Measurements from ENCODE around the gene CCDC177.

CCDC177 gene

DNA sequence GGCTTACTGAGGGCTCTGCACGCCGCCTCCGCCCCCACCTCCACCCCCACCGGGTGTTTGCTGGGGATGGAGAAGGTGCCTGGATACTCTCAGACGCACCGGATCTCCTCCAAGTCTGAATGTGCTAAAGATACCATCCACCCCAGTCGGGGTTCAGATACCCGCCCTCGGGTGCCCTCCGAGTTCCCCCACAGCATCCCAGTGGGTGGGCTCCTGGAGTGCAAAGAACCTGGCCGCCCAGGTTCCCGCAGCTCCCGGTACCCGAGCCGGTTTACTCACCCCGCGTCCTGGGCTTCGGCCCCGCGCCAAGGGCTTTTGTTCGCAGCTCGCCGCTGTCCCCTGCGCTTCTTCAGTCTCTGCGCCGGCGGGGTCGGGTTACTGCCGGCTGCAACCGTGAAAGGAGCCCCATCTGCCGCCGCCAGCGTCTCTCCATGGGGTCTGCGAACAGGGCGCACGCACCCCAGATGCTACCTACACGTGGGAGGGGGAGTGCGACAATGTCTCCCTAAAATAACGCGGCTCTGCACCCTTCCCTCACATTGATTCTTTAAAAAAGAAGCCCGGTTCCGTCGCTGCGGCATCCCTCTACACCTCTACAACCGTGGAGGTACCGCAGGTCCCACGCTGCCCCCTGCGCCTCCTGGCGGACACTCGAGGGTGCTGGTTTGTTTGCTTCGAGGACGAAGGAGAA is at the start of gene CCDC177:
Gene CCDC177 (minus strand): TSS at position 609 of the 691 bp plus-strand sequence. CDS start 1,249 bp downstream, outside the sequence.
- DNase-seq = peak; percentile 68 to 73

DNA sequence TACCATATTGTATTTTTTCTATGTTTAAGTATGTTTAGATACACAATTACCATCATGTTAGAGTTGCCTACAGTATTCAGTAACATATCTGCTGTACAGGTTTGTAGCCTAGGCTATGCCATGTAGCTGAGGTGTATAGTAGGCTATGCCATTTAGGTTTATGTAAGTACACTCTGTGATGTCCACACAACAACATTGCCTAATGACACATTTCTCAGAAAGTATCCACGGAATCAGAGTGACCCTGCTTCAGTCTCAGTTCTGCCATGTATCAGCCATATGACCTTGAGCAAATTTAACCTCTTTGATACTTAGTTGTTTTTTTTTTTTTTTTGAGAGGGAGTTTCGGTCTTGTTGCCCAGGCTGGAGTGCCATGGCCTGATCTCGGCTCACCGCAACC is 49.5 kb upstream of the CCDC177 start:
- DNase-seq = no peak

DNA sequence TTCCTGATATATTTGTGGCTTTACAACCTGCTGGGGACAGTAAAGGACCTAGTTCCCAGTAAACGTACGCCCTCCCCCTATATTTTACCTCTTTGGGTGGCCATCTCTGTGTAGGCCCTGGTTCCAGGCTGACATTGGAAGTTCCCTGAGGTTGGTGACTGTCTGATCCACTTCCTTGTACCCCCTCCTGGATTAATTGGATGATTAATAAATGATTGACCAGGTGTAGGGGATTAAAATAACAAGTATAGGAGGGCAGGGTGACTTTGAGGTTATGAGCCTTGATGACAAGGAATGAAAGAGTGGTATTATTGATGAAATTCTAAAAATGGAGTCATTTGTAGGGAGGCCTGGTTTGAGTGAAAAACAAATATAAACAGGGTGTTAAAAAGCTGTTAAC is 46.3 kb upstream of the CCDC177 start:
- DNase-seq = no peak

DNA sequence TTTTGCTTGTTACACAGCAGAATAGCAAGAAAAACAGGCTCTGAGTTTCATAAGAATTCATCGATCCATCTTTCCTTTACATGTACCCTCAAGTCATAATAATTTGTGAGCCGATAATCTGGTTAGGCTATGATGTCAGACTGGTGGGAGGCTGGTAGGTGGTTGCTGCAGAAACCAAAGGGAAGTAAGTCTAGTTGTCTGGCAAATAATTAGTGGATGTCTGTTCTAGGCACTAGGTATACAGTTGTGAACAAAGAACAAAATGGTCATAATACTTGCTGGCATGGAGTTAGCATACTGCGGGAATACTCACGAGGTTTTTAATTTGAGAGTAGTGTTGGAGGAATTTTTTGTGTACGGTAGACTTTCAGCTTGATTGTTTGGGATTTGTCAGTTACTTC is 45.5 kb upstream of the CCDC177 start:
- peak; percentile 38 to 41 for DNase-seq

DNA sequence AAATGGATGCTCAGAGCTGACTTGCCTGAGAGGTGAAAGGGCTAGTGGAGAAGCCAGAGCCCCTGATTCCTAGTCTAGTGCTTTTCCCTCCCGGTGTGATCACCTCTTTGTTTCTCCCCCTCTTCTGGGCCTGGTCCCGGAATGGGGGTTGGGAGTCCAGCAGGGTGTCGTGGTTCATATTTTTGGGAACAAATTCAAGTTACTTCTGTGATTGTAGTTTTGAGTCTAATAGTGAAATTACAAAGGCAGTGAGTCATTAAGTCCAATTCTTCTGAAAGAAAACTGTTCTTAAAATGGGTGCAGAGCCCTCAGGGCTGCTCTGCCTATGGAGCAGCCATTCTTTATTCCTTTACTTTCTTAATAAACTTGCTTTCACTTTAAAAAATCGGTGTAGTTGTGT is 44.3 kb upstream of the CCDC177 start:
- no peak for DNase-seq

DNA sequence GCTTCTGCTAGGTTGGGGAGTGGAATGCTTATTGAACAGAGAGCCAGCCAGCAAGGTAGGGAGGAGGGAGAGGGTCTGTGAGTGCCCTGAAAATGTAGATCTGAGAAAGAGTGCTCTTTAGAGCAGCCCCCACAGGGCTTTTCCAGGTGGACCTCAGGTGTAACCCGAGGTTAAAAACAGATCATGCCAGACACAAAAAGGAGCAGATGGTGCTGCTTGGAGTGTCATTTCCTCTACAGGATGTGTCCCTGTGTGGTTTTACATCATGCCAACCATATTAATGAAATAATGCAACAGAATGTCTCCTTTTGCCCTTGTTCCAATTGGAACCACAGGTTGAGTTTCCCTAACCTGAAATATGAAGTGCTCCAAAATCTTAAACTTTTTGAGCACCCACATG is 43.1 kb upstream of the CCDC177 start:
- DNase-seq = no peak

DNA sequence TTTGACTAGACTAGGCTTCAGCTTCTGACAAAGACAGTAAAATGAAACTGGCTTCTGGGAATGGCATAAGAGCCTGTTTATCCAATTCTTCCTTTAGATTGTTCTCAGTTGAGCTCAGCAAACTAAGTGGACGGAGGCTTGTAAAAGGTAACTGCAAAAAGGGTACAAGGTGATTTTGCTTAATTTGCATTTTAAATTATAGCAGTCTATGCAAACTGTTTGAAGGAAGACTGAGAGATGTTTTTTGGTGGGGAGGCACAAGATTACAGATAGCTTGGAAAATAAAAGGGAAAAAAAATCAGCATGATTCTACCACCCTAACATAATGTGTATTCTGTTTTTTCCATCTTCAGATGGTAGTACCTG is 41.7 kb upstream of the CCDC177 start:
- no peak for DNase-seq

DNA sequence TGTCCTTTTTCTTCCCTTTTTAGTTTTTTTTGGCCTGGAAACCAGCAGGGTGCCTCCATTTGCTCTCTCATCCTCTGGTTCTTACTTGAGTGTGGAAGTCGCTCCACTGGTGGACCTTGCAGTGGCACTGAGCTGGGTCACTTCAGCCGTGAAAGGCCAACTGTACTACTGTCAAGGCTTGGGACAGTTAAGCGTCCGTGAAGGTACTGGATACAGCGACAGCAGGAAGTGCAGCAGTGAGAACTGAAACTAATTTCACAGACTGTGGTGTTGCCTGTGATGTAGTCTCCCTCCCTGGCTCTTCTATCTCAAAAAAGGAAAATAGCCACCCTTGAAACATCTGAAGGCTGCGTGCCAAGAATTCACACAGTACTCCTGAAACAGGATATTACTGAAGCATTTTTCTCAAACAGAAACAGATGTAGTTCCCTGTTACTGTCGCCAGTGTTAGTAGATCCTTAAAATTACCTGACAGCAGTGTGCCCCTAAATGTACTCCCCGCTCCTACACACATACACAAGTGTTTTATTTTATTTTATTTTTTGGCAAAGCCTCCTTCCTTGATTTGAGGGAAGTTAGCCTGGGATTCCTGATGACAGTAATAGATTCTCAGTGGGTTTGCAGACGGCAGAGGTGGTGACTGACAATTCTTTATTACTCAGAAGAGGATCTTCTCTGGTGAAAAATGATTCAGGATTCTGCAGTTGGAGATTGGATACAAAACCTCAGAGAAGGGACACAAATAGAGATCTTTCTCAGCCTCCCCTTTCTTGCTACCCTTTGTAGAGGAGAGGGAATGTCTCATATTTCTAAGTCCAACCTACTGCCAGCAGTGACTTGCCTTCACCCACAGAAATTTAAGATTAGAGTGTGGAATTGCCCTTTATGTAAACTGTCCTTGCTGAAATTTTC is 41.1 kb upstream of the CCDC177 start:
- peak; percentile 29 to 41 for DNase-seq

DNA sequence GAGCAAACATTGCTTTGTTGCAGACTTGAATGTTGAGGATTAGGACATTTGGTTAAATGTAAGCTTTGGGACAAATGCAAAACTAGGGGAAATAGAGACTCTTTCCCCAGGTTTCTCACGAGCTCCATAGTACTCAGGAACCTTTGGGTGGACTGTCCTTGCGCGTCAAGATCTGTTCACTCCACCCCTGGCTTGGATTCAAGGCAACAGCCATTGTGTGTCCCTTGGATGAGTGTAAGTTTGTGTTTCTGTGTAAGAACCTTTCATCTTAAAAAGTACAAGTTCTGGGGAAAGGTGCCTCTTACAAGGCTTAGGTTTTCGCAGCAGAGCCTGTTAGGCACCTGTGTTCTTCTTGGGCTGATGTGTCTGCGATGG is 40.4 kb upstream of the CCDC177 start:
- DNase-seq = no peak

DNA sequence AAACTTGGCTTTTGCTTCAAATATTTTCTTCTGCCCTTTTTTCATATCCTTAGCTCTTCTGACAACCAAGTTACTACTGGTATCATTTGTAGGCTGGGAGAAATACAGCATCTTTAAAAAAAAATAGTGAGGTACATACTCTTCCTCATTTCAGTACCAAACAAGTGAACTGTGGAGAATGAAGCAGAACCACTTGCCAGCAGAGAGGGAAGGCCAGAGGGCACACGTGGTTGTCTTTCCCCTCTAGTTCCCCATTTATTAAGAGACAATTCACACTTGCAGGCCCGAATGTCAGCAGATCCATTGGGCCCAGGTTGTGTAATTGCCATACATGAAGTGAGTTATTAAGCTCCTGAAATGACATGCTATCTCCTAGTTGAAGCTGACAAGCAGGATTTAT is 39.9 kb upstream of the CCDC177 start:
- no peak for DNase-seq

DNA sequence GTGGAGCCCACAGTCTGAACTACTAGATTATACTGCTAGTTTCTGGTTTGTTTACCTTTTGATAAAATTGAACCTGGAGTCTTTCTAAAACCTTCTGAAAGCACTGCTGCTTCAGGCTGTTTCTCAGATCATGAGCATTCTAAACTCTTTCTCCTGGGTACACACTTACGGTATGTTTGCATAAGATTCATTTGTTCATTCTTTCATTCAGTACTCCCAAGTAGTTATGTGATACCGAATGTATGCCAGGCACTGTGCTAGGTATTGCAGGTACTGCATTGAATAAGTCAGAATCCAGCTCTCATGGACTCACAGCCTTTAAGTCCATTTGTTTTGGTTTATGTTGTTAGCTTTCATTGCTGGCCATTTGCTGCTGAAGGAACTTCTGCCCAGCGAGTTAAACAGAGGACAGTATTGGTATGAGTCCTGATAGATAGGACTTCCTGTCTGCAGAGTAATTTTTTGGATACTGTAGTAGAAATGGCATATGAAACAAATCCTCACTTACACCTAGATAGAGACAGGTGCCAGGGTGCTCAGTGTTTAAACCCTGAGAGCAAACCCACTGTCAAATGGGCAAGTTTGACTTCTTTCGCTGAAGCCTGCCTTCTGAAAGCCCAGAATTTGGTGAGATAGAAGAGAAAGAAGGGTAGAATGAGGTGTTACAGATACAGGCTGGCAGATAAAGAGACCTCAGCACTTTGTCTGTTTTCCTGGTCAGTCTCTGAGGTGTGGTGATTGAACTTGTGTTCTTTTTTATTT is 38.8 kb upstream of the CCDC177 start:
- DNase-seq = no peak

DNA sequence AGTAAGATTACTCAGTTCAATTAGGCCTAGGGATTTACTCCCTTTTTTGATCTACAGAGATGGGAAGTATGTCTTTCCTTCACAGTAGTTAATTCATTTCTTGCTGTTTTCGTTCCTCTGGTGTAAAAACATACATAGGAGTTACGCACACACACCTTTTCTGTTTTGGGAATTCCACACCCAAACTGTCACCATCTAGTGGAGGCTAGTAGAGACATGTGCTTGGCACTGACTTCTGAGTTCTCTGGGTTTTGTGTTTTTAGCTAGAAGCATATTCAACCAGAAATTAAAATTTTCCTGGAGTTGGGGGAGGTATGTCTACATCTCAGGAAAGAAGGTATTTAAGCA is 38.1 kb upstream of the CCDC177 start:
- DNase-seq = no peak

DNA sequence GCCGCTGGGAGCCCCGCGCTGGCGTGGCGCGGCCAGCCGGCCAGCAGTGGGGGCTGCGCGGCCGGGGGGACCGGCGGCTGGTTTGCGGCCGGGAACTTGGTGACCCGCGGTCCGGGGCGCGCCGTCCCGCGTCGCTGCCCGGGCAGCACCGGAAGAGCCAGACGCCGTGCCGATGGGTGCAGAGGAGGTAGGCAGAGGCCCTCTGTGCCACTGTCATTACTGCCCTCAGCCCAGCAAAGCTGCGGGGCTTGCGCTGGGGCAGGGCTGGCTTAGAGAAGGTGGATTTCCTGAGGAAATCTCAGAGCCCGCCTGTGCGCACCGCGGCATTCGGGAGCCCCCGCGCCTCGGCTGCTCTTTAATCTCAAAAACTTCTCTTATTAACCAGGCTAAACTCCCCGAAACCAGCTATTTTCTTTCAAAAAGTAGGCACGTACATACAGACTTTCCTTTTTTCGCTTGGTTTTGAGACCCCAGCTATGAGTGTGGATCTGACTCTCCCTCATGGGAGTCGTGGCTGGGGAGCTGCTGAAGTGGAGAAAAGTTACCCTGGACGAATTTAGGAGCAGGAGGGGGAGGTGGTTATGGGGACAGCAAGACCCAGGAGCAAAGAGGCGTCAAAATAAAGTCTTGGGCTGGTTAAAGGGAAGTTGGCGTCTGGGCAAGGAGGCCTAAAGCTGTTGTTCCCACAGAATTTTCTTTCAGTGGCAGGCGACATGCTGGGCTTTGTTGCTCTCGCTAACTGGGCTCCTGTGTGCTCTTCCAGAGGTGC is 37.5 kb upstream of the CCDC177 start:
- DNase-seq = peak; percentile 25 to 45

DNA sequence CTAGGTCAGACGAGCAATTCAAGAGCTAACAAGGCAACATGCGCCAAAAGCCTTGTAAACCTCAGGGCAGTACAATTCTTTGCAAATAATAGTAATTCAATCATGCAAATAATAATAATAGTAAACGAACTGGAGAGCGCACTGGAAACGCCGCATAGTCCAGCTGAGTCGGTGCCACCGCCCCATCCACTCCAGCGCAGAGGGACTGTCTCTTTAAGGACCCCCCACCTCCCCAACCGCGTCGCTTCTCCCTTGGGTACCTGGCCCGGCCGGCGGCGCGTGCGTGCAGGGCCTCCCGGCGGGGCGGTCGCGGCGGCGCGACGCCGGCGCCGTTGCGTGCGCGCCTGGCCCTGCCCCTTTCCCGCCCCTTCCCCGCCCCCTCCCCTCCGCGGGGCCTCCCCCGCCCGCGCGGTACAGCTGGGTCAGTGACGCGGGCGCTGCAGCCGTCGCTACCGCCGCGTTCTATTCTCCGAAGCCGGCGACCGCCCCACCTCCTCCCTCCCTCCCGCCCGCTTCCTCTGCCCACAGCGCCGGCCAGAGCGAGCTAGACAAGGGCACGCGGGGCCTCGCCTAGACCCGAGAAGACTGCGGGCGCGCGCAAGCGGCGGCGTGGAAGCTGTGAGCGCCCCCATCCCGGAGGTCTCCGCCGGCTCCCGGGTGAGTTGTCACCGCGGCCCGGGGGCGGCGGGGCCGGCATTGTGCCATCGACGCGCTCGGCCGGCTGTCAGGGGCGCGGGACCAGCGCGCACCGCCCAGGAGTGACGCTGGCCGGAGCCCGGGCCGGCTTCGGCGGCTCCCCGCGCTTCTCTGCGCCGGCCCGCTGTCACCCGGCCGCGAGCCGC is 36.7 kb upstream of the CCDC177 start, which contains the start of gene SUSD6:
Gene SUSD6 (plus strand): TSS at position 425 of the 842 bp plus-strand sequence. CDS start 46,997 bp downstream, outside the sequence.
- peak; percentile 83 to 89 for DNase-seq

DNA sequence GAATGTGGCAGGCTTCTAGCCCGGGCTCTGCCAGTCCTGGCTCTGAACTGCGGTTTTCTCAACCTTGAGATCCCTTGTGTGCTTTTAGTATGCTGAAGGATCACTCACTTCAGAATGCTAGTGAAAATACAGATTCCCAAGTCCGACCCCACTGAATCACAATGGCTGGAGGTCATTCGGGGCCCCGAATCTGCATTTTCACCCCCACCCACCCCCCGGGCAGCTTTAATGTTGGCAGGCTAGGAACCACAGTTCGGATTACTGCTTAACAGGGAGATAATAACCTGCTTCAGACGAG is 36.2 kb upstream of the CCDC177 start:
- DNase-seq = no peak

DNA sequence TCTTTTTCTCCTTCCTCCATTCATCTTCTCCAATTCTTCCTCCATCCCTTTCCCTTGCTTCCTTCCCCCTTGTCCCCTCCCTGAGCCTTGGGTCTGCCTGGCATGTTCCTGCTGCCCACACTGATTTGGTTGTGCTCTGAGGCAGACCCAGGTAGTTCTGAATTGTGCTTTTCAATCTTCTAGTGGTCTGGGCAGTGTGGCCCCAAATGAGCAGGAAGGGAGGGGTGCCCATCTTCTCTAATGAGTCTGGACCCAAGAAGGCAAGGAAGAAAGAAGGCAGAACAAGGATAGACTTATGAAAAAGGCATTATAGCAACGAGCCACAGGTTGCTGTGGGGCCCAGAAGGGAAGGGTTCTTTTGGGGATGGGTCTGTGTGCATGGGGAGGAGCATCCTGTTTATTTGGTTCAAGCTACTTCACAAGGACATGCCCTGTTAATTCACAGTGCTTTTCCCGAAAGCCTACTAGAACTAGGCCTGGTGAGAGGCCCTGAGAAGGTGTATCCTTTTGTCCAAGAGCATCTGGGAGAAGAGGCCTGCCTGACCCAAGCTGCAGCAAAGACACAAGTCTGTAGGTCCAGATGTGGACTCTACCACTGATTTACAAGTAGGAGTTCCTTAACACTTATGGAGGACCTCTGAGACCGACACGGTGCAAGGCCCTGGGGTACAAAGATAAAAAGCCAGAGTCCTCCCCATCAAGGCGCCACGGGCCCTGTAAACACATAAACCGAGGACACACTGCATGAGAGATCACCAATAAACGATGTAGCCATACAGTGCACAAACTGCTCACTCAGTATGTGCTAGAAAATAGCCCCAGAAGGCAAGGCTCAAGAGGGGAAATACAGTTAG is 35.6 kb upstream of the CCDC177 start:
- DNase-seq = no peak

DNA sequence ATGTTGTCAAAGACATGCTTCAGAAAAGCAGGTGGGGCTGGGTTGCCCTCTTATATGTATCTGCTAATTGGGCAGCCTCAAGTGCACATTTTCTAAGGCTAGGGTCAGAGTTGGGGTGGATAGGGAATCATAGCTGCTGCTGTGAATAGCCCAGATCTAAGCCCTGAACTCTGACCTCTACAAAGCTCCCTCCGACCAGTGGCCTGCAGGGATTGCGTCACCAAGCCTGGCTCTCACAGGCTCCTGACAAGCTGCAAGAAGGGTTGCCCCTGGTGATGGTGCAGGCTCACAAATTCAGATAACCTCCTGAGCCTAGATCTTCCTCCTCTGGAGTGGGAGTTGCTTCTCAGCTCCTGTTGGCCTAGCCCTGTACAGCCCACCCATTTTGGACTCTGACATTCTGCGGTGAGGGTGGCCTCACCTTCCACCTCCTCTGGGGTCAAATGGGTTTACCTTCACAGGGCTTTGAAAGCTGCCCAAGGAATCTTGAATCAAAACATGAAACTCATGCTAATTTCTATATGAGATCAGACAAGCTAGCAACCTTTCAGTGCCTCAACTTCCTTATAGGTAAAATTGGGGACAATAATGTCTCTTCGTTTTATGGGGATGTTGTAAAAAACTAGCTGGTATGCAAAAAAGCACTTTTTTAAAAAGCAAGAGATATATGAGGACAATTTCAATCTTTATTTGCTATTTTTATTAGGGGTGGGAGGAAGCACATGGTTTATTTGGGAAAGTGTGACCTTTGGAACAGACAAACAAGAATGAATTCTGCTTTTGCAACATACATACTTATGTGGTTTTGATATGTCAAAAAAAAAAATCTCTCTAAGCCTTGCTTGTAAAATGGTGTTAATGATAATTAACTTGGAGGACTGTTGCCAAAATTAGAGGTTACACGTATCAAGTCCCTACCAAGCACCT is 31.9 kb upstream of the CCDC177 start:
- no peak for DNase-seq

DNA sequence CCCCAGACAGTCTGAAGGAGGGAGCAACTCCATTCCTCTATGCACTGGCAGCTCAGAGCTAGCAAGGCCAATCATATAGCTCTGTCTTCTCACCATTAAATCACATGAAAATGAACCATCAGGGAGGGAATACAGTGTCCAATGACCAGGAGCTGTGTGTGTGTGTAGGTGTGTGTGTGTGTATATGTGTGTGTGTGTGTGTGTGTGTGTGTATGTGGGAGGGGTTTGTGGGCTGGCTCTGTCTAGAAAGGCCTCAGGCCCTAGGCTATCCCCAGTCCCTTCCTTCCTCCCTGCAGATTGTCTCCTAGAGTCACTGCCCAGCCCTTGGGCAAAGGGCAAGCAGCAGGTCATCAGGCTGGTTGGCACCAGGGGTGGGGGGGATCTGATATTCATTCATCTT is 31.1 kb upstream of the CCDC177 start:
- no peak for DNase-seq

DNA sequence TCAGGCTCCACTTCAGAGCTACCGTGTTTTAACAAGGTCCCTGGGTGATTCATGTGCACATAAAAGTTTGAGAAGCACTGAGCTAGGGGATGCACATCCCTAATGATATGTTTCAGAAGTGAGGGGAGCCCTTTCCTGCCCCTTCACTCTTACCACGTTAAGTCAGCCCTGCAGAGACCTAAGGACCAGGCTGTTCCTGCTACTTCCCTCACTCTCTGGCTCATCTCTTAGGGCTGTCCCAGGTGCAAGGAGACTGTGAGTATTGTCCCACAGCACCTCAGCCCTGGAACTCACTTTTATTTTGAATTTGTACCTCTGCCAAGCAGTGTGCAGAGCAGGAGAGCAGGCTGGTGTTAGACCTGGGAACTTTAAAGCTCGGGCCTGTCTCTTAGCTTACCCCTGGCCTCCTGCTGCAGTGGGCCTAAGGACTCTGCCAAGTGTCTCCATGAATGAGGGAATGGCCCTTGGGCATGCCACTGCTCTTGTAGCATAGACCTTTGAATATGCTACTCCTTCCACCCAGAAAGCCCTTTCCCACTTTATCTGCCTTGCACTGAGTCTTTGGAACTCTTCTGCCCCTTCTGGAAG is 25.7 kb upstream of the CCDC177 start:
- DNase-seq = no peak
